WI38 (cell line): ENCODE results near the gene RASSF4.

Experiments used
- H3K4me3 ChIP-seq: 2 replicates; pipeline ENCODE4 v1.5.1; 2011; ENCODE audit warnings: low read depth, mild to moderate bottlenecking, control low read depth, low read length
- TF ChIP-seq, protein P1 (sequence below): IDR thresholded peaks from 2 replicates; pipeline ENCODE4 v1.5.1; 2012; ENCODE audit warnings: low read depth, mild to moderate bottlenecking, control low read depth, low read length

The RASSF4 gene

DNA sequence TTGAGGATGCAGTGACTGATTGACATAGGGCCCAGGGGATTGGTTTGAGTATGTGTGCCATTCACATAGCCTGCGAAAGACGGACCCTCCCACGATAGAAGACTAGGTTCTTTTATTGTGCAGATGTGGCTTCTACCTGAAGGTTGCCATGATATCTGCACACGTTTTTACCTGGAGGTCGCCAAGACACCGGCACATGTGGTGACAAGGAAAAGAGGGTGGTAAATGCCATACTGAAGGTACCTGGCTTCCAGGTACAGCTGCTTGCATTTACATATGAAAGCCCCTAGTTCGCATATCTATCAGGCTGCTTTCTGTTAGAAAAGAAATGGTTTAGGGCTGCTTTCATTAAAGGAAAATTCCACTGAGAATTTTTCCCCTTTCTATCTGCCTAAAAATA is 84.7 kb downstream of the RASSF4 start:
- TF ChIP-seq, protein P1, sequence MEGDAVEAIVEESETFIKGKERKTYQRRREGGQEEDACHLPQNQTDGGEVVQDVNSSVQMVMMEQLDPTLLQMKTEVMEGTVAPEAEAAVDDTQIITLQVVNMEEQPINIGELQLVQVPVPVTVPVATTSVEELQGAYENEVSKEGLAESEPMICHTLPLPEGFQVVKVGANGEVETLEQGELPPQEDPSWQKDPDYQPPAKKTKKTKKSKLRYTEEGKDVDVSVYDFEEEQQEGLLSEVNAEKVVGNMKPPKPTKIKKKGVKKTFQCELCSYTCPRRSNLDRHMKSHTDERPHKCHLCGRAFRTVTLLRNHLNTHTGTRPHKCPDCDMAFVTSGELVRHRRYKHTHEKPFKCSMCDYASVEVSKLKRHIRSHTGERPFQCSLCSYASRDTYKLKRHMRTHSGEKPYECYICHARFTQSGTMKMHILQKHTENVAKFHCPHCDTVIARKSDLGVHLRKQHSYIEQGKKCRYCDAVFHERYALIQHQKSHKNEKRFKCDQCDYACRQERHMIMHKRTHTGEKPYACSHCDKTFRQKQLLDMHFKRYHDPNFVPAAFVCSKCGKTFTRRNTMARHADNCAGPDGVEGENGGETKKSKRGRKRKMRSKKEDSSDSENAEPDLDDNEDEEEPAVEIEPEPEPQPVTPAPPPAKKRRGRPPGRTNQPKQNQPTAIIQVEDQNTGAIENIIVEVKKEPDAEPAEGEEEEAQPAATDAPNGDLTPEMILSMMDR: no peak
- no peak overlapping the region for H3K4me3 ChIP-seq
